Activated B cell treated with CpG ODN at 0.5 μM for 24 hours (primary cell): Measurements from ENCODE around the gene BPIFB6. TPM values are rescaled to one million over a fixed set of nuclear protein-coding genes. Genes with fewer than 3 reads are reported as not detected.

Source experiments
- ATAC-seq: fragments of 200-7000 bp; cut with Tn5 transposase; one replicate; pipeline ENCODE4 v1.10.0; 2021; ENCODE audit warnings: low read depth, mild to moderate bottlenecking, moderate library complexity
- CTCF ChIA-PET: fragments of 350-600 bp; sonication (Branson Sonifier 250); formaldehyde crosslinking; loops from one replicate; lab custom pipeline; 2021; ENCODE audit warnings: antibody characterized with exemption; lab: Charles Lee
- POLR2A ChIA-PET: fragments of 350-600 bp; sonication (Branson Sonifier 250); formaldehyde crosslinking; loops from one replicate; lab custom pipeline; 2021; ENCODE audit warnings: antibody characterized with exemption; lab: Charles Lee
- DNase-seq: peaks from one replicate; pipeline ENCODE4 v3.0.0; 2022
- H3K27ac Mint-ChIP-seq: one replicate; pipeline ENCODE4 v1.8.0; 2020; ENCODE audit warnings: mixed read lengths
- H3K27me3 Mint-ChIP-seq: one replicate; pipeline ENCODE4 v1.8.0; 2021; ENCODE audit warnings: mixed read lengths
- H3K36me3 Mint-ChIP-seq: one replicate; pipeline ENCODE4 v1.8.0; 2021; ENCODE audit warnings: low read depth, mixed read lengths
- H3K4me1 Mint-ChIP-seq: one replicate; pipeline ENCODE4 v1.8.0; 2021; ENCODE audit warnings: mixed read lengths
- H3K4me3 Mint-ChIP-seq: one replicate; pipeline ENCODE4 v1.8.0; 2020; ENCODE audit warnings: mild to moderate bottlenecking, mixed read lengths
- H3K9me3 Mint-ChIP-seq: one replicate; pipeline ENCODE4 v1.8.0; 2020; ENCODE audit warnings: mixed read lengths
- intact Hi-C: fragments of 100-400 bp; cut with micrococcal nuclease; formaldehyde crosslinking; loops from one replicate; pipeline ENCODE4 v1.15.1; 2024
- total RNA-seq: library from RNA; stranded (reverse); gene quantifications from 2 replicates; pipeline ENCODE4 v1.2.3, GENCODE V29; 2022
- TF ChIP-seq, protein P1 (sequence below): fragments of 200-600 bp; IDR thresholded peaks from one replicate; pipeline ENCODE4 v1.8.0; 2022; ENCODE audit warnings: antibody characterized with exemption, mild to moderate bottlenecking

The BPIFB6 gene
- total RNA-seq, 1 donor from 2014 or later, result not detected

GRCh38 chr20:32993496-32994050 is 37.9 kb upstream of the BPIFB6 start:
- TF ChIP-seq, protein P1, sequence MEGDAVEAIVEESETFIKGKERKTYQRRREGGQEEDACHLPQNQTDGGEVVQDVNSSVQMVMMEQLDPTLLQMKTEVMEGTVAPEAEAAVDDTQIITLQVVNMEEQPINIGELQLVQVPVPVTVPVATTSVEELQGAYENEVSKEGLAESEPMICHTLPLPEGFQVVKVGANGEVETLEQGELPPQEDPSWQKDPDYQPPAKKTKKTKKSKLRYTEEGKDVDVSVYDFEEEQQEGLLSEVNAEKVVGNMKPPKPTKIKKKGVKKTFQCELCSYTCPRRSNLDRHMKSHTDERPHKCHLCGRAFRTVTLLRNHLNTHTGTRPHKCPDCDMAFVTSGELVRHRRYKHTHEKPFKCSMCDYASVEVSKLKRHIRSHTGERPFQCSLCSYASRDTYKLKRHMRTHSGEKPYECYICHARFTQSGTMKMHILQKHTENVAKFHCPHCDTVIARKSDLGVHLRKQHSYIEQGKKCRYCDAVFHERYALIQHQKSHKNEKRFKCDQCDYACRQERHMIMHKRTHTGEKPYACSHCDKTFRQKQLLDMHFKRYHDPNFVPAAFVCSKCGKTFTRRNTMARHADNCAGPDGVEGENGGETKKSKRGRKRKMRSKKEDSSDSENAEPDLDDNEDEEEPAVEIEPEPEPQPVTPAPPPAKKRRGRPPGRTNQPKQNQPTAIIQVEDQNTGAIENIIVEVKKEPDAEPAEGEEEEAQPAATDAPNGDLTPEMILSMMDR, result no peak
- H3K4me1 Mint-ChIP-seq, result peaks cover 23% of the 10 kb centered on the region
- H3K9me3 Mint-ChIP-seq, result peaks cover 7% of the 10 kb centered on the region
- no peak overlapping the region for H3K4me3 Mint-ChIP-seq
- intact Hi-C loops, result no loop called here
- ChIA-PET POLR2A (no interaction called here), CTCF (interaction anchor here (1.4 kb wide), 1 partner anchor 82 kb away, joined by 3 read pairs; no protein-coding TSS in a partner anchor)
- H3K27me3 Mint-ChIP-seq, result peaks cover 3% of the 10 kb centered on the region
- H3K27ac Mint-ChIP-seq, result no peak overlapping the region
- no peaks in the 10 kb centered on the region for H3K36me3 Mint-ChIP-seq
- ATAC-seq (no peak), DNase-seq (no peak)

- DNase-seq (no peak), ATAC-seq (no peak)
- H3K27ac Mint-ChIP-seq, result no peak overlapping the region
- no peaks in the 10 kb centered on the region for H3K36me3 Mint-ChIP-seq
- H3K4me3 Mint-ChIP-seq, result no peak overlapping the region
- H3K4me1 Mint-ChIP-seq, result peaks cover 27% of the 10 kb centered on the region
- CTCF ChIA-PET, result no interaction called here
- POLR2A ChIA-PET, result no interaction called here
- peaks cover 3% of the 10 kb centered on the region for H3K27me3 Mint-ChIP-seq
- peaks cover 7% of the 10 kb centered on the region for H3K9me3 Mint-ChIP-seq
- TF ChIP-seq, protein P1, result no peak
- intact Hi-C loops, result no loop called here
These were observed 35.6 kb upstream of the BPIFB6 start for GRCh38 chr20:32995802-32996201.

DNA sequence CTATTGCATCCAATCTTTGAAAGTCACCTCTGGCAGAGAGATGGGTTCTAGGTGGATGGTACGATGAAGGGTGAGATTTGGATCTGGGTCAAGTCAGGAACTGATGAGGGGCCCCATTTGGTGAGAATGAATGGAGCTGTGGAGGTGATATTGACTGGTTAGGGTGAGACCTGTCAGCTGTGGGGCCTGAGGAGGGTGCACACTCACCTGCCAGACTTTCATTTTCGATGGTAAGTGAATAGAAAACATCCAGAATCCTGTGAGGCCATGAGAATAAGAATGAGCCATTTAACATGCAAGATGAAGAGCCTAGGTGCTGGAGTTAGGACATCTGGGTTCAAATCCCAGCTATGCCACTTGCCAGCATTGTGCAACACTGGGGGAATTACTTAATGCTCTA is 34.0 kb upstream of the BPIFB6 start:
- no peak for ATAC-seq
- POLR2A ChIA-PET, result no interaction called here
- Mint-ChIP-seq H3K4me3 (no peak overlapping the region), H3K36me3 (no peaks in the 10 kb centered on the region), H3K27ac (no peak overlapping the region), H3K27me3 (no peaks in the 10 kb centered on the region), H3K4me1 (peaks cover 11% of the 10 kb centered on the region), H3K9me3 (peaks cover 7% of the 10 kb centered on the region)
- DNase-seq, result no peak
- intact Hi-C loops, result no loop called here
- TF ChIP-seq, protein P1, result no peak
- CTCF ChIA-PET, result no interaction called here

DNA sequence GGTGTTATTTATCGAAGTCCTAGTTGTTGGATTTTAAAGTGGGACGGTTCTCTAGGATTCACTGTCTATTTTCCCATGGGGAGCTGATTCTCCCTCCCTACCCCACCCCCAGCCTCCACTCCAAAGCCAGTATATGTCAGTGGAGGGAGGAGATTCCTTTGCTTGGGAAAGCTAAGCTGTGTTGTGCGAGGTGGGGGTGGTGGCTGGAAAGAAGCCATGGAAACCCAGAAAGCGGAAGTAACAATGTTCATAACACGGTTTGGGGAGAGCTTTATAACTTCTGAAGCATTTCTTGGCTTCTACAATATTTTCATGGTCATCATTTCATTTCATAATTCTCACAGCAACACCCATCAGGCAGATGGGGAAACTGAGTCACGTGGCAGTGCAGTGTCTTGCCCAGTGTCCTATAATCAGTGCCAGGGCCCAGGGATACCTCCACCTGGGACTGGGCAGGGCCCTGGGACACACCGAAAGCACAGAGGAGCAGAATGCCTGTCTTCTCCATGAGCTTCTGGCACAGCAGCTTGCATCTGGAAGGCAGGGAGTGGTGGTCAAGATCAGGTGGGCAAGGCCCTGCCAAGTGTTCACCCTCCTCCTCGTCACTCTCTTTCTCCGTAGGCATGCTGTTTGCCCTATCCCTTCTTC is 31.7 kb upstream of the BPIFB6 start:
- Mint-ChIP-seq H3K4me3 (no peak overlapping the region), H3K9me3 (peaks cover 6% of the 10 kb centered on the region), H3K36me3 (no peaks in the 10 kb centered on the region), H3K4me1 (peaks cover 8% of the 10 kb centered on the region), H3K27ac (no peak overlapping the region), H3K27me3 (no peaks in the 10 kb centered on the region)
- DNase-seq, result no peak
- CTCF ChIA-PET, result no interaction called here
- no peak for ATAC-seq
- TF ChIP-seq, protein P1, result no peak
- intact Hi-C loops, result no loop called here
- POLR2A ChIA-PET, result no interaction called here

GRCh38 chr20:33000802-33001466 is 30.5 kb upstream of the BPIFB6 start:
- Mint-ChIP-seq H3K4me3 (no peak overlapping the region), H3K4me1 (peaks cover 8% of the 10 kb centered on the region), H3K27me3 (no peaks in the 10 kb centered on the region), H3K27ac (no peak overlapping the region), H3K9me3 (peaks cover 3% of the 10 kb centered on the region), H3K36me3 (no peaks in the 10 kb centered on the region)
- ChIA-PET POLR2A (no interaction called here), CTCF (interaction anchor here (1.7 kb wide), 1 partner anchor 99 kb away, joined by 5 read pairs; no protein-coding TSS in a partner anchor)
- ATAC-seq, result no peak
- intact Hi-C loops, result no loop called here
- TF ChIP-seq, protein P1, result no peak
- DNase-seq, result no peak
